Activated naive CD4-positive, alpha-beta T cell treated with anti-CD3 and anti-CD28 coated beads, Interleukin-2, amount 10 ng/mL, durations not matched to agents 7 days and 5 days (primary cell): ENCODE results near the gene SETD1B.
"Not testable (repeated sequence)": the region's sequence is repeated elsewhere in the genome, so short reads cannot be mapped to it uniquely, and the experiment has no call there.

Source experiments
- CTCF ChIA-PET: fragments of 350-600 bp; sonication (Branson Sonifier 250); formaldehyde crosslinking; loops from one replicate; lab custom pipeline; 2021; ENCODE audit warnings: antibody characterized with exemption; lab: Charles Lee
- DNase-seq: peaks from one replicate; pipeline ENCODE4 v3.0.0-alpha.2; 2020
- H3K27ac Mint-ChIP-seq: one replicate; pipeline ENCODE4 v1.8.0; 2021; ENCODE audit warnings: mild to moderate bottlenecking, moderate library complexity, mixed read lengths
- H3K27me3 Mint-ChIP-seq: one replicate; pipeline ENCODE4 v1.8.0; 2021; ENCODE audit warnings: mild to moderate bottlenecking, mixed read lengths
- H3K36me3 Mint-ChIP-seq: one replicate; pipeline ENCODE4 v1.8.0; 2021; ENCODE audit warnings: mixed read lengths
- H3K4me1 Mint-ChIP-seq: one replicate; pipeline ENCODE4 v1.8.0; 2021; ENCODE audit warnings: mixed read lengths
- H3K4me3 Mint-ChIP-seq: one replicate; pipeline ENCODE4 v1.8.0; 2021; ENCODE audit warnings: mild to moderate bottlenecking, moderate library complexity, mixed read lengths
- H3K9me3 Mint-ChIP-seq: one replicate; pipeline ENCODE4 v1.8.0; 2021; ENCODE audit warnings: mixed read lengths

Gene SETD1B

DNA sequence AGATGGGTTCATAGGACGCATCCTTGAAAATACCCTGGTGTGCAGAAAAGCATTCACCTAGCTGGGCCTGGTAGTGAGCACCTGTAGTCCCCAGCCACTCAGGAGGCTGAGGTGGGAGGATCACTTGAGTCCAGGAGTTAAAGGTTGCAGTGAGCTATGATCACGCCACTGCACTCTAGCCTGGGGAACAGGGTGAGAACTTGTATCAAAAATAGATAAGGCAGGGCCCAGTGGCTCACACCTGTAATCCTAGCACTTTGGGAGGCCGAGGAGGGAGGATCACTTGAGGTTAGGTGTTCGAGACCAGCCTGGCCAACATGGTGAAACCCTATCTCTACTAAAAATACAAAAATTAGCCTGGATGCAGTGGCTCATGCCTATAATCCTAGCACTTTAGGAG, 56.9 kb downstream of the SETD1B start:
- H3K36me3 Mint-ChIP-seq, H3K27ac Mint-ChIP-seq, CTCF ChIA-PET, DNase-seq, H3K4me3 Mint-ChIP-seq, H3K27me3 Mint-ChIP-seq, H3K4me1 Mint-ChIP-seq, H3K9me3 Mint-ChIP-seq: not testable (repeated sequence)

DNA sequence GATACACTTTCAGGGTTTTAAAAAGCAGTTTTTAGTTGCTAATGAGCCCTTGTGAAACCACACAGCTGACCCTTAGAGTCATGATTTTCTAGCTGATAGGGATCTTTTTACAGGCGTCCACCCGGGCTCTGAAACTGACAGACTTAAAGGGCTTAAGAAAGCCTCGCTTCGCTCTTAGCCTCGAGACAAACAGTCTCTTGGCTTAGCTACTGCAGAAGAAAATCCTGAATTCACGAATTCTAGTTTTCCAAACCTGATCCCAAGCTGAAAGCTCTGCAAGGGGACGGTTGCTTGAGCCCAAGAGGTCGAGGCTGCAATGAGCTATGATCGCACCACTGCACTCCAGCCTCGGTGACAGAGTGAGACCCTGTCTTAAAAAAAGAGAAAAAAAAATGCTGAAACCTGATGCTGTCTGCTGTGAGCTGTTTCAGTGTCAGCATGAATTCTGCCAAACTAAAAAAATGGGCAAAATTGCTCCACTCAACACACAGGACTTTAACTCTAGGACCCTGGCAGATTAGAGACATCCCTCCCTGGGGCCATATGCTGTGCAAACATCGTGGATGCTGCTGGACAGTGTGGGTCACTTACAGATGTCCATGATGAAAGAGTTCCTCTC, 57.9 kb downstream of the SETD1B start:
- DNase-seq, result no peak
- CTCF ChIA-PET, result no interaction called here
- Mint-ChIP-seq H3K27me3 (no peaks in the 10 kb centered on the region), H3K4me1 (no peaks in the 10 kb centered on the region), H3K27ac (no peak overlapping the region), H3K4me3 (no peak overlapping the region), H3K9me3 (no peaks in the 10 kb centered on the region), H3K36me3 (no peaks in the 10 kb centered on the region)

DNA sequence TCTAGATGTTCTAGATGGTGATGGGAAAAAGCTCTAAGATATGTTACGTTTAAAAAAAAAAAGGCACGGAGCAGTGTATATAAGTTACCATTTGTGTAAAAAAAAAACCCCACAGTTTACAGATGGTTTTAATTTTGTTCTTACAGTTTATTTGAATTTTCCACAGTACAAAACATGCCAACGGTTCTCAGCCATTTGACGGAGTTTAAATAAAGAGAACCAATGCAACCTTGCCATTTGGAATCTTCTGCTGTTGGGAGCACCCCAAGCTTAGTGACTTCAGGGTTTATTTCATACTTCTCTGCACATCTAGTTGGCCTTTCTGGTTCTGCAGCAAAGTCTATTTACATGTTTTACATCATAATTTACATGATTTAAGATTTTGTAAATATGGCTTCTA, 62.5 kb downstream of the SETD1B start:
- CTCF ChIA-PET, result no interaction called here
- no peaks in the 10 kb centered on the region for H3K27me3 Mint-ChIP-seq
- H3K4me3 Mint-ChIP-seq, result no peak overlapping the region
- no peak overlapping the region for H3K27ac Mint-ChIP-seq
- H3K9me3 Mint-ChIP-seq, result no peaks in the 10 kb centered on the region
- no peaks in the 10 kb centered on the region for H3K36me3 Mint-ChIP-seq
- no peak for DNase-seq
- H3K4me1 Mint-ChIP-seq, result no peaks in the 10 kb centered on the region

DNA sequence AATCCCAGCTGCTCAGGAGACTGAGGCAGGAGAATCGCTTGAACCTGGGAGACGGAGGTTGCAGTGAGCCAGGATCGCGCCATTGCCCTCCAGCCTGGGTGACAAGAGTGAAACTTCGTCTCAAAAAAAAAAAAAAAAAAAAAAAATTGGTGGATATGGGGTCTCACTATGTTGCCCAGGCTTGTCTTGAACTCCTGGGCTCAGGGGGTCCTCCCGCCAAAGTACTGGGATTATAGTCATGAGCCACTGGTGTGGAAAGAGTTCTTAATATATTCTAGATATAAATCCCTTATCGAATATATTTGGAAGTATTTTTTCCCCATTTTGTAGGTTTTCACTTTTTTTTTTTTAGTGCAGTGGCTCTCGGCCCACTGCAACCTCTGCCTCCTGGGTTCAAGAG, 65.4 kb downstream of the SETD1B start:
- H3K36me3 Mint-ChIP-seq, H3K4me3 Mint-ChIP-seq, H3K9me3 Mint-ChIP-seq, H3K4me1 Mint-ChIP-seq, DNase-seq, H3K27ac Mint-ChIP-seq, H3K27me3 Mint-ChIP-seq: not testable (repeated sequence)
- CTCF ChIA-PET, result interaction anchor here (0.7 to 1.1 kb wide), 2 partner anchors 19 to 32 kb away, joined by 3 read pairs; no protein-coding TSS in a partner anchor

DNA sequence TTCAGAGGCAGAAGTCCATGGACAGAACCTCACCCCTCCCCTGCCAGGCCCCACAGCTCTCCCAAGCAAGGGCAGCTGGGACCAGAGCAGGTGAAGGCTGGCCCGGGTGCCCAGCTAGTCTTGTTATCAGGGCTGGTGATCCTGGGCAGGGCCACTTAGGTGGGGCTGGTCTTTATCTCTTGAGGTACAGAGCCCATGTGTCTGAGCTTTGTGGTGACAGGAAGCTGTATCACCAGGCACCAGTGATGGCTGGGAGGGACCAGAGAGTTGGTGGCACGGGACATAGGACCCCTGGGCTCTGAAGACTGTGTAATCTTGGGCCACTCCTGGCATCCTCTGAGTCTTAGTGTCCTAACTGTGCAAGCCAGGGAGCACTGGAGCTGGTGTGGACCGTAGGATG, 67.7 kb downstream of the SETD1B start:
- Mint-ChIP-seq H3K27ac (no peak overlapping the region), H3K4me1 (no peaks in the 10 kb centered on the region), H3K9me3 (no peaks in the 10 kb centered on the region), H3K36me3 (no peaks in the 10 kb centered on the region), H3K4me3 (no peak overlapping the region), H3K27me3 (no peaks in the 10 kb centered on the region)
- CTCF ChIA-PET, result interaction anchor here (0.7 to 1.1 kb wide), 2 partner anchors 17 to 59 kb away, joined by 3 to 5 read pairs; partner anchors contain the start of gene PSMD9
- DNase-seq, result no peak

DNA sequence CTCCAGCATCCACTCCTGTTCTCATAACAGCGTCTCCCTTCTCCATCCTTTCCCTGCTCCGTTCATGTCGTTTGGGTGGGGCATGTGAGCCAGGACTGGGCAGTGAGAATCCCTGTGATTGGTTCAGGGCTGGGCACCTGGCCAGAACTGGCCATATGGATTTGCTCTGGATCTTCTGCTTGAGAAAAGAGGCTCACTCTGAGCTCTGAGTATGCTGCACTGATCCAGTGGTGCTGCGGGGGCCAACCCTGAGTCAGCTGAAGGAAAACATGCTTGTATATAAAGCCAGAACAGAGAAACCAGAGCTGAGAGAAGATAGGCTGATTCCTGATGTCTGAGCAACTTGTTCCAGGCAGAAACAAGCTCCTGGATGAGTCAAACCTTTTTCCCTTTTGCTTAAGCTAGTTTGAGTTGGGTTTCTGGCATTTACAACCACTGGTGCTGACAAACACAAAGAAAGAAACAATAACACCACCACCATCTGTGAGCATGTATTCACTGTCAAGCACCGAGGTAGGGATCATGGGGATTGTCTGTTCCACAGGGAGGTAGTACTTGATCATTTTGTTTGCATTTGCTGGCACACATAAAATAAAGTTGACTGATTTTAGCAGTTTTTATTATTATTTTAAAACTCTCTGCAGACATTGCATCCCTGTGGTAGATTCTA, 68.9 kb downstream of the SETD1B start:
- no peak overlapping the region for H3K4me3 Mint-ChIP-seq
- H3K36me3 Mint-ChIP-seq, result no peaks in the 10 kb centered on the region
- no peaks in the 10 kb centered on the region for H3K9me3 Mint-ChIP-seq
- DNase-seq, result no peak
- H3K4me1 Mint-ChIP-seq, result no peaks in the 10 kb centered on the region
- H3K27me3 Mint-ChIP-seq, result peaks cover 5% of the 10 kb centered on the region
- CTCF ChIA-PET, result no interaction called here
- no peak overlapping the region for H3K27ac Mint-ChIP-seq

DNA sequence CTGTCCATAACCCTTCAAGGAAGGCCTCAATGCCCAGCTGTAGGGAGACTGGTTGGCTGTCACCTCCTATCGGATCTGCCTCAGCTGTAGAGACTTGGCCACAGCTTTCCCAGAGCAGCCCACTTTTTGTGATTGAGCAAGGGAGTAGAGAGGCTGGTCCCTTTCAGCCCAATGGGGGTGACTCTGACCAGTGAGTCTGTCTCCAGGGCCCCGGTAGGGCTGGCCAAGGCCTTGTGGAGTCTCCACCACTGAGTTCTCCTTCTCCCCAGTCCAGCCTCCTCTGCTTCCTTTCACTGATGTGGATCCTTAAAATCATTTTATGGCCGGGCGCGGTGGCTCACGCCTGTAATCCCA, 69.4 kb downstream of the SETD1B start:
- Mint-ChIP-seq H3K9me3 (no peaks in the 10 kb centered on the region), H3K27ac (no peak overlapping the region), H3K27me3 (peaks cover 5% of the 10 kb centered on the region), H3K4me1 (no peaks in the 10 kb centered on the region), H3K36me3 (no peaks in the 10 kb centered on the region), H3K4me3 (no peak overlapping the region)
- CTCF ChIA-PET, result no interaction called here
- no peak for DNase-seq

DNA sequence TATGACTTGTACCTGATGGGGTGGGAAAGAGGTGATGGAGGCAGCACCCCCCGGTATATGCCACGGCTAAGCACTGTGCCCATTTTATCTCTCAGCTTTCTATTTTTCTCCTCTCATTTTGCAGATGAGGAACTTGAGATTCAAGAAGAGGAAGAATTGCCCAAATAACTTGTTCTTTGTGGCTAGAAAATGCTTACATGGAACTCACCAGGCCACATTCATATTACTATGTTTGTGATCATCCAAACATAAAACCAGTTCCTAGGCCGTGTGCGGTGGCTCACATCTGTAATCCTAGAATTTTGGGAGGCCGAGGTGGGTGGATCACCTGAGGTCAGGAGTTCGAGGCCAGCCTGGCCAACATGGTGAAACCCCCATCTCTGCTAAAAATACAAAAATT, 70.3 kb downstream of the SETD1B start:
- Mint-ChIP-seq H3K4me1 (no peaks in the 10 kb centered on the region), H3K27me3 (peaks cover 5% of the 10 kb centered on the region), H3K27ac (no peak overlapping the region), H3K36me3 (no peaks in the 10 kb centered on the region), H3K4me3 (no peak overlapping the region), H3K9me3 (no peaks in the 10 kb centered on the region)
- no peak for DNase-seq
- CTCF ChIA-PET, result interaction anchor here (0.8 kb wide), 1 partner anchor 13 kb away, joined by 3 read pairs; no protein-coding TSS in a partner anchor

DNA sequence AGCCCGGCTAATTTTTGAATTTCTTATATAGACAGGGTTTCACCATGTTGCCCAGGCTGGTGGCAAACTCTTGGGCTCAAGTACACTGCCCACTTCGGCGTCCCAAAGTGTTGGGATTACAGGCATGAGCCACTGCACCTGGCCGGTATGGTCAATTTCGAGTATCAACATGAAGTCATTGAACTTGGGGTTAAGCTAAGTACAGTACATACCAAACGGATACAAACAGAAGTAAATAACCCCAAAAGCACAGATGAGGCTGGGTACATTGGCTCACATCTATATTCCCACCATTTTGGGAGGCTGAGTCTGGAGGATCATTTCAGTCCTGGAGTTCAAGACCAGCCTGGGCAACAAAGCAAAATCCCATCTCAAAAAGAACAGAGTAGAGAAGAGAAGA, 71.8 kb downstream of the SETD1B start:
- Mint-ChIP-seq H3K4me3 (no peak overlapping the region), H3K9me3 (no peaks in the 10 kb centered on the region), H3K4me1 (no peaks in the 10 kb centered on the region), H3K27me3 (peaks cover 10% of the 10 kb centered on the region), H3K36me3 (no peaks in the 10 kb centered on the region), H3K27ac (no peak overlapping the region)
- DNase-seq, result no peak
- CTCF ChIA-PET, result interaction anchor here (1.0 kb wide), 1 partner anchor 80 kb away, joined by 5 read pairs; no protein-coding TSS in a partner anchor

DNA sequence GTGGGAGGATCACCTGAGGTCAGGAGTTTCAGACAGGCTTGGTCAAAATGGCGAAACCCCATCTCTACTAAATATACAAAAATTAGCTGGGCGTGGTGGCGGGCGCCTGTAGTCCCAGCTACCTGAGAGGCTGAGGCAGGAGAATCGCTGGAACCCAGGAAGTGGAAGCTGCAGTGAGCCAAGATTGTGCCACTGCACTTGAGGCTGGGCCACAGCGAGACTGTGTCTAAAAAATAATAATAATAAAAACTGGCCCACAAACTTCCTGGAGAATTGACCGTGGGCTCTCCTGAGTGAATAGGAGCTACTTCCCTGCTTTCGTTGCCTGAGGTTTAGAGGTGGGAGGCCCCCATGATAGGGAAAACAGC, 72.3 kb downstream of the SETD1B start:
- not testable (repeated sequence) for H3K27me3 Mint-ChIP-seq, H3K4me1 Mint-ChIP-seq, H3K4me3 Mint-ChIP-seq, H3K9me3 Mint-ChIP-seq, H3K27ac Mint-ChIP-seq, H3K36me3 Mint-ChIP-seq, DNase-seq
- CTCF ChIA-PET, result interaction anchor here (1.0 kb wide), 1 partner anchor 81 kb away, joined by 5 read pairs; no protein-coding TSS in a partner anchor
